Skeletal muscle satellite cell (primary cell): Measurements from ENCODE around the gene SPDYE17.
"Not testable (repeated sequence)": the region's sequence is repeated elsewhere in the genome, so short reads cannot be mapped to it uniquely, and the experiment has no call there.

ENCODE experiments used
- H3K27me3 ChIP-seq: 2 replicates; pipeline ENCODE4 v1.7.0; 2013; ENCODE audit warnings: low read length; ENCODE audit not compliant: control insufficient read depth, insufficient read depth
- H3K36me3 ChIP-seq: 2 replicates; pipeline ENCODE4 v1.7.0; 2013; ENCODE audit warnings: mild to moderate bottlenecking, control low read depth, low read length; ENCODE audit not compliant: insufficient read depth
- H3K4me1 ChIP-seq: 2 replicates; pipeline ENCODE4 v1.7.0; 2013; ENCODE audit warnings: low read length; ENCODE audit not compliant: control insufficient read depth, insufficient read depth
- H3K4me2 ChIP-seq: 2 replicates; pipeline ENCODE4 v1.7.0; 2013; ENCODE audit warnings: mild to moderate bottlenecking, low read length
- H3K4me3 ChIP-seq: 2 replicates; pipeline ENCODE4 v1.7.0; 2013; ENCODE audit warnings: low read length
- H3K9ac ChIP-seq: 2 replicates; pipeline ENCODE4 v1.7.0; 2013; ENCODE audit warnings: mild to moderate bottlenecking, low read depth, low read length, moderate library complexity
- H3K9me3 ChIP-seq: replicated peaks from 2 replicates; pipeline ENCODE4 v1.7.0; 2013; ENCODE audit warnings: mild to moderate bottlenecking, control low read depth, low read length

Gene SPDYE17

DNA sequence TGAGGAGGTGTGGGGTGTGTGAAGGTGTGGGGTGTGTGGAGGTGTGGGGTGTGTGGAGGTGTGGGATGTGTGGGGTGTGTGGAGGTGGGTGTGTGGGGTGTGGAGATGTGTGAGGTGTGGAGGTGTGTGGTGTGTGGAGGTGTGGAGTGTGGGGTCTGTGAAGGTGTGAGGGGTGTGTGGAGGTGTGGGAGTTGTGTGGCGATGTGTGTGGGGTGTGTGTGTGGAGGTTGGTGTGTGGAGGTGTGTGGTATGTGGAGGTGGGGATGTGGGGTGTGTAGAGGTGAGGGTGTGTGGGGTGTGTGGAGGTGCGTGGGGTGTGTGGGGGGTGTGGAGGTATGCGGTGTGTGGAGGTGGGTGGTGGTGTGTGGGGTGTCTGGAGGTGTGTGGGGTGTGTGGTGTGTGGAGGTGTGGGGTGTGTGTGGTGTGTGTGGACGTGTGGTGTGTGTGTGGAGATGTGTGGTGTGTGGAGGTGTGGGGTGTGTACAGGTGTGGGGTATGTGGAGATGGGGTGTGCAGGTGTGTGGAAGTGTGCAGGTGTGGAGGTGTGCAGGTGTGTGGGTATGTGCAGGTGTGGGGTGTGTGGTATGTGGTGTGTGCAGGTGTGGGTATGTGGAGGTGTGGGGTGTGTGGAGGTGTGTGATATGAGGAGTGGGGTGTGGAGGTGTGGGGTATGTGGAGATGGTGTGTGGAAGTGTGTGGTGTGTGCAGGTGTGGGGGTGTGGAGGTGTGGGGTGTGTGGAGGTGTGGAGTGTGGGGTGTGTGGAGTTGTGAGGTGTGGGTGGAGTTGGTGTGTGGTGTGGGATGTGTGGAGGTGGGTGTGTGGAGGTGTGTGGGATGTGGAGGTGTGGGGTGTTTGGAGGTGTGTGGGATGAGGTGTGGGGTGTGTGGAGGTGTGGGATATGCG, 34.5 kb downstream of the SPDYE17 start:
- H3K4me1 ChIP-seq: no peaks in the 10 kb centered on the region
- no peaks in the 10 kb centered on the region for H3K9me3 ChIP-seq
- no peak overlapping the region for H3K9ac ChIP-seq
- no peak overlapping the region for H3K4me3 ChIP-seq
- H3K4me2 ChIP-seq: no peak overlapping the region
- no peaks in the 10 kb centered on the region for H3K36me3 ChIP-seq
- H3K27me3 ChIP-seq: no peaks in the 10 kb centered on the region

DNA sequence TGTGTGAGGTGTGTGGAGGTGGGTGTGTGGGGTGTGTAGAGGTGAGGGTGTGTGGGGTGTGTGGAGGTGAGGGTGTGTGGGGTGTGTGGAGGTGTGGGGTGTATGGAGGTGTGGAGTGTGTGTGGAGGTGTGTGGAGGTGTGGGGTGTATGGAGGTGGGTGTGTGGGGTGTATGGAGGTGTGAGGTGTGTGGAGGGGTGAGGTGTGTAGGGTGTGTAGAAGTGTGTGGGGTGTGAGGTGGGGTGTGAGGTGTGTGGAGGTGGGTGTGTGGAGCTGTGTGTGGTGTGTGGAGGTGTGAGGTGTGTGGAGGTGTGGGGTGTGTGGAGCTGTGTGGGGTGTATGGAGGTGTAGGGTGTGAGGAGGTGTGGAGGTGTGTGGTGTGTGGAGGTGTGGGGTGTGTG, 35.2 kb downstream of the SPDYE17 start:
- not testable (repeated sequence) for H3K27me3 ChIP-seq, H3K9ac ChIP-seq, H3K9me3 ChIP-seq, H3K4me1 ChIP-seq, H3K4me3 ChIP-seq, H3K4me2 ChIP-seq, H3K36me3 ChIP-seq

- H3K4me1 ChIP-seq, H3K9ac ChIP-seq, H3K4me3 ChIP-seq, H3K27me3 ChIP-seq, H3K36me3 ChIP-seq, H3K4me2 ChIP-seq, H3K9me3 ChIP-seq: not testable (repeated sequence)
Observed at GRCh38 chr7:76994286-76994685, 37.9 kb downstream of the SPDYE17 start.

DNA sequence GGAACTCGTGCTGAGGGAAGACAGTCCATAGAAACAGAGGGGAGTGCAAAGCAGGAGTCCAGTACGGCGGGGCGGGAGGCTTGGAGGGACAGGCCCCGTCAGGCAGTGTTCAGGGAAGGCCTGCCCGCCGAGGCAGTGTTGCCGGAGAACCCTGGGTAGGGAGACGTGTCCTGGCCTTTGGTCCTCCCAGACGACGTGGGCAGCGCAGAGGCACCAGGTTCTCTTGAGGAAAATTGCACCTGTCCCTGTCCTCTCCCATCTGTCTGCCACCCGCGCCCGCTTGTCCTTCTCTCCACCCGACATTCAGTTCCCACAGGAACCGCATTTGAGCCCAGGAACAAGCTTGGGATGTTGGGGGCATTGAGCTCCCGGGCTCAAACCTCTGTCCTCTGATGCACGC, 38.3 kb downstream of the SPDYE17 start:
- H3K4me2 ChIP-seq, H3K27me3 ChIP-seq, H3K9ac ChIP-seq, H3K9me3 ChIP-seq, H3K4me3 ChIP-seq, H3K36me3 ChIP-seq, H3K4me1 ChIP-seq: not testable (repeated sequence)

DNA sequence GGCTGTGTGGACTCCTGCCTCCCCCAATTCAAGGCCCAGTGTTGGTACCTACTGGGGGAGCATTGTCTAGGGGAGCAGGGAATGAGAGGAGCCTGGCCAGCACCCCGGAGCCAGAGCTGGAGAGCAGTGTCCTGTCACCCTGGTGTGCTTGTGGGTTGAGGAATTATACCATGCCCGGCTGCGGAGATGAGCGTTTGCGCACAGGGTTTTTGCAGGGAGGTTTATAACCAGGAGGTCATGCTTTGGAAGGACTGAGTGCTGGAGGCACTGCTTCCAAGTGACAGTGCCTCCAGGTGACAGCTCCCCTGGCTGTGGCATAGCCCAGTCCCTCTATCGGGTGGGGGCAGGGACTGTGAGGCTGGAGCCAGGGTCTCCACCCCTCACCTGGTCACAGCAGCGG, 39.3 kb downstream of the SPDYE17 start:
- not testable (repeated sequence) for H3K4me2 ChIP-seq, H3K9me3 ChIP-seq, H3K4me3 ChIP-seq, H3K4me1 ChIP-seq, H3K9ac ChIP-seq, H3K27me3 ChIP-seq, H3K36me3 ChIP-seq

GRCh38 chr7:76992204-76992603, 40.0 kb downstream of the SPDYE17 start:
- H3K4me2 ChIP-seq, H3K4me3 ChIP-seq, H3K36me3 ChIP-seq, H3K9me3 ChIP-seq, H3K27me3 ChIP-seq, H3K4me1 ChIP-seq, H3K9ac ChIP-seq: not testable (repeated sequence)

DNA sequence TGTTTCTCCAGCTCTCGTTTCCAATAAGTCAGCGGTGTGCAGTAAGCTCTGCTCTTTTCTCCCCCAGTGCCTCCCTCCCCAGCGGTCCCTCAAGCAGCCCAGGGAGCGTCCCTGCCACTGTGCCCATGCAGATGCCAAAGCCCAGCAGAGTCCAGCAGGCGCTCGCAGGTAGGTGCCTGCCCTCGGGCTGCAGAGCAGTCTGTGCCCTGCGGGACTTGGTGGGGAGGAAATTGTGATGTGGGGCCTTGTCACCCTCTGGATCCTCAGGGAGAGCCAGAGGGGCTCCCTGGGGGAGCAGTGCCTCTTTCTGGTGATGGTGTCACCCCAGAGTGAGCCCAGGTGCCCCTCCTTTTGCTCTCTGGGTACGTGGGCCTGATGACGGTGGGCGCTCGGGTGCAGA, 42.0 kb downstream of the SPDYE17 start:
- H3K27me3 ChIP-seq, H3K9ac ChIP-seq, H3K4me2 ChIP-seq, H3K4me1 ChIP-seq, H3K9me3 ChIP-seq, H3K36me3 ChIP-seq, H3K4me3 ChIP-seq: not testable (repeated sequence)

- H3K9me3 ChIP-seq, H3K4me1 ChIP-seq, H3K4me3 ChIP-seq, H3K27me3 ChIP-seq, H3K4me2 ChIP-seq, H3K9ac ChIP-seq, H3K36me3 ChIP-seq: not testable (repeated sequence)
Observed at GRCh38 chr7:76985924-76986717, 46.0 kb downstream of the SPDYE17 start.

GRCh38 chr7:76984784-76985136, 47.4 kb downstream of the SPDYE17 start:
- not testable (repeated sequence) for H3K27me3 ChIP-seq, H3K4me3 ChIP-seq, H3K4me2 ChIP-seq, H3K36me3 ChIP-seq, H3K9ac ChIP-seq, H3K9me3 ChIP-seq, H3K4me1 ChIP-seq

GRCh38 chr7:76983937-76984783, 48.0 kb downstream of the SPDYE17 start:
- H3K36me3 ChIP-seq, H3K4me3 ChIP-seq, H3K9ac ChIP-seq, H3K4me2 ChIP-seq, H3K27me3 ChIP-seq, H3K4me1 ChIP-seq, H3K9me3 ChIP-seq: not testable (repeated sequence)

GRCh38 chr7:76983333-76983732, 48.8 kb downstream of the SPDYE17 start:
- not testable (repeated sequence) for H3K4me2 ChIP-seq, H3K36me3 ChIP-seq, H3K9ac ChIP-seq, H3K9me3 ChIP-seq, H3K27me3 ChIP-seq, H3K4me3 ChIP-seq, H3K4me1 ChIP-seq
